ENCODE results near the gene MCTP1. TPM values are rescaled to one million over a fixed set of nuclear protein-coding genes. Genes with fewer than 3 reads are reported as not detected.
"Not testable (repeated sequence)": the region's sequence is repeated elsewhere in the genome, so short reads cannot be mapped to it uniquely, and the experiment has no call there.

MCTP1 gene
- total RNA-seq, 1 experiment from 2014 or later: 5.6 TPM

GRCh38 chr5:94968507-94969095 is 316.3 kb downstream of the MCTP1 start:
- POLR2A ChIA-PET: no interaction called here
- H3K9me3 Mint-ChIP-seq: 0 out of 2 replicates have a peak, but pooled peaks cover 5% of the 10 kb centered on the region

GRCh38 chr5:94967525-94967924 is 317.4 kb downstream of the MCTP1 start:
- Mint-ChIP-seq H3K27me3 (ENCODE audit: low read depth) (no peaks in the 10 kb centered on the region), H3K9me3 (0 out of 2 replicates have a peak, but pooled peaks cover 5% of the 10 kb centered on the region), H3K4me3 (no peak overlapping the region), H3K4me1 (peaks cover 8% of the 10 kb centered on the region), H3K36me3 (no peaks in the 10 kb centered on the region), H3K27ac (no peak overlapping the region)
- ChIA-PET CTCF (interaction anchor here (0.6 to 2.0 kb wide), 4 partner anchors 27 to 314 kb away, joined by 3 to 8 read pairs (median 5); no protein-coding TSS in a partner anchor), POLR2A (no interaction called here)
- ATAC-seq (no peak), DNase-seq (ENCODE audit: low spot score) (no peak)
- TF ChIP-seq ZNF281 (CRISPR knock-in tag; IDR thresholded peaks at IDR 0.05) (no peak), ZNF512 (CRISPR knock-in tag; IDR thresholded peaks at IDR 0.05; ENCODE audit: borderline replicate concordance) (no peak), ZNF121 (CRISPR knock-in tag; IDR thresholded peaks at IDR 0.05) (no peak), ZNF396 (CRISPR knock-in tag; IDR thresholded peaks at IDR 0.05; ENCODE audit: borderline replicate concordance) (no peak)
- TF ChIP-seq, protein P1, sequence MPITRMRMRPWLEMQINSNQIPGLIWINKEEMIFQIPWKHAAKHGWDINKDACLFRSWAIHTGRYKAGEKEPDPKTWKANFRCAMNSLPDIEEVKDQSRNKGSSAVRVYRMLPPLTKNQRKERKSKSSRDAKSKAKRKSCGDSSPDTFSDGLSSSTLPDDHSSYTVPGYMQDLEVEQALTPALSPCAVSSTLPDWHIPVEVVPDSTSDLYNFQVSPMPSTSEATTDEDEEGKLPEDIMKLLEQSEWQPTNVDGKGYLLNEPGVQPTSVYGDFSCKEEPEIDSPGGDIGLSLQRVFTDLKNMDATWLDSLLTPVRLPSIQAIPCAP (CRISPR knock-in tag; IDR thresholded peaks at IDR 0.05): no peak

More at GRCh38 chr5:94968507-94969095, 316.3 kb downstream of the MCTP1 start:
- Mint-ChIP-seq H3K4me3 (no peak overlapping the region), H3K36me3 (no peaks in the 10 kb centered on the region), H3K4me1 (peaks cover 5% of the 10 kb centered on the region), H3K27me3 (ENCODE audit: low read depth) (no peaks in the 10 kb centered on the region), H3K27ac (no peak overlapping the region)
- TF ChIP-seq, protein P2, sequence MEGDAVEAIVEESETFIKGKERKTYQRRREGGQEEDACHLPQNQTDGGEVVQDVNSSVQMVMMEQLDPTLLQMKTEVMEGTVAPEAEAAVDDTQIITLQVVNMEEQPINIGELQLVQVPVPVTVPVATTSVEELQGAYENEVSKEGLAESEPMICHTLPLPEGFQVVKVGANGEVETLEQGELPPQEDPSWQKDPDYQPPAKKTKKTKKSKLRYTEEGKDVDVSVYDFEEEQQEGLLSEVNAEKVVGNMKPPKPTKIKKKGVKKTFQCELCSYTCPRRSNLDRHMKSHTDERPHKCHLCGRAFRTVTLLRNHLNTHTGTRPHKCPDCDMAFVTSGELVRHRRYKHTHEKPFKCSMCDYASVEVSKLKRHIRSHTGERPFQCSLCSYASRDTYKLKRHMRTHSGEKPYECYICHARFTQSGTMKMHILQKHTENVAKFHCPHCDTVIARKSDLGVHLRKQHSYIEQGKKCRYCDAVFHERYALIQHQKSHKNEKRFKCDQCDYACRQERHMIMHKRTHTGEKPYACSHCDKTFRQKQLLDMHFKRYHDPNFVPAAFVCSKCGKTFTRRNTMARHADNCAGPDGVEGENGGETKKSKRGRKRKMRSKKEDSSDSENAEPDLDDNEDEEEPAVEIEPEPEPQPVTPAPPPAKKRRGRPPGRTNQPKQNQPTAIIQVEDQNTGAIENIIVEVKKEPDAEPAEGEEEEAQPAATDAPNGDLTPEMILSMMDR (IDR thresholded peaks at IDR 0.05): peak; percentile 55
- TF ChIP-seq ZNF138 (CRISPR knock-in tag; conservative IDR thresholded peaks at IDR 0.05): no peak
- CTCF ChIA-PET: interaction anchor here (0.6 to 2.1 kb wide), 18 partner anchors 21 to 522 kb away, joined by 3 to 24 read pairs (median 4); partner anchors contain the start of gene MCTP1
- DNase-seq (ENCODE audit: low spot score): no peak
- ATAC-seq: peak; percentile 72

GRCh38 chr5:94959279-94959678 is 325.6 kb downstream of the MCTP1 start:
- not testable (repeated sequence) for H3K36me3 Mint-ChIP-seq
- H3K9me3 Mint-ChIP-seq: peaks cover 50% of the 10 kb centered on the region

GRCh38 chr5:94945656-94946055 is 339.2 kb downstream of the MCTP1 start:
- H3K27me3 Mint-ChIP-seq (ENCODE audit: low read depth): no peaks in the 10 kb centered on the region
- ChIA-PET CTCF (no interaction called here), POLR2A (no interaction called here)
- no peaks in the 10 kb centered on the region for H3K36me3 Mint-ChIP-seq
- DNase-seq (ENCODE audit: low spot score): no peak
- peaks cover 12% of the 10 kb centered on the region for H3K4me1 Mint-ChIP-seq
- no peaks in the 10 kb centered on the region for H3K9me3 Mint-ChIP-seq
- no peak overlapping the region for H3K27ac Mint-ChIP-seq
- no peak overlapping the region for H3K4me3 Mint-ChIP-seq
- no peak for ATAC-seq
- TF ChIP-seq ZNF317 (CRISPR knock-in tag; IDR thresholded peaks at IDR 0.05; ENCODE audit: borderline replicate concordance, low read depth) (no peak), NFE2L1 (CRISPR knock-in tag; IDR thresholded peaks at IDR 0.05) (no peak), JUN (CRISPR knock-in tag; IDR thresholded peaks at IDR 0.05) (no peak), ZBTB21 (CRISPR knock-in tag; IDR thresholded peaks at IDR 0.05; ENCODE audit: borderline replicate concordance) (no peak), GRHL2 (CRISPR knock-in tag; IDR thresholded peaks at IDR 0.05; ENCODE audit: insufficient replicate concordance, severe bottlenecking) (no peak), ZNF423 (CRISPR knock-in tag; IDR thresholded peaks at IDR 0.05) (no peak), CBFB (CRISPR knock-in tag; IDR thresholded peaks at IDR 0.05; ENCODE audit: low read depth) (no peak), ATF2 (CRISPR knock-in tag; IDR thresholded peaks at IDR 0.05; ENCODE audit: borderline replicate concordance, low read depth) (no peak), ZNF281 (CRISPR knock-in tag; IDR thresholded peaks at IDR 0.05) (no peak)

More at GRCh38 chr5:94959279-94959678, 325.6 kb downstream of the MCTP1 start:
- POLR2A ChIA-PET; H3K4me3 Mint-ChIP-seq; DNase-seq (ENCODE audit: low spot score); H3K27ac Mint-ChIP-seq; ATAC-seq; H3K27me3 Mint-ChIP-seq (ENCODE audit: low read depth); H3K4me1 Mint-ChIP-seq; CTCF ChIA-PET: not testable (repeated sequence)

Data from WTC11 (cell line).